Loucy (cell line): Measurements from ENCODE around the gene WDR35.

ENCODE experiments used
- CTCF ChIP-seq: fragments of 200-600 bp; sonication (generic); conservative IDR thresholded peaks from 2 replicates; pipeline ENCODE4 v1.5.1; 2014; ENCODE audit warnings: mild to moderate bottlenecking, antibody characterized with exemption, low read length
- EZH2phosphoT487 ChIP-seq: fragments of 200-600 bp; IDR thresholded peaks from 2 replicates; pipeline ENCODE4 v1.6.1; 2018; ENCODE audit warnings: antibody characterized with exemption, mild to moderate bottlenecking, moderate library complexity, borderline replicate concordance

GRCh38 chr2:19893520-19894133, 96.3 kb downstream of the WDR35 start:
- no peak for TF ChIP-seq CTCF
- TF ChIP-seq EZH2phosphoT487 = no peak
